NT2/D1 (cell line): ENCODE results near the gene GID4.
A peak's percentile ranks its signal among the peaks of the same experiment; 100 is the strongest.

ENCODE experiments used
- DNase-seq: peaks from one replicate; pipeline ENCODE4 v3.0.0-alpha.2; 2011; ENCODE audit warnings: low read depth, low spot score
- H3K27me3 ChIP-seq: 2 replicates; pipeline ENCODE4 v1.6.0; 2011; ENCODE audit warnings: mild to moderate bottlenecking; ENCODE audit not compliant: insufficient read length, insufficient read depth
- H3K36me3 ChIP-seq: 2 replicates; pipeline ENCODE4 v1.6.1; 2011; ENCODE audit warnings: mild to moderate bottlenecking, low read length, mixed read lengths; ENCODE audit not compliant: insufficient read depth, insufficient read length
- H3K4me1 ChIP-seq: 2 replicates; pipeline ENCODE4 v1.5.1; 2011; ENCODE audit not compliant: insufficient read depth, insufficient read length
- H3K4me3 ChIP-seq: 2 replicates; pipeline ENCODE4 v1.5.1; 2011; ENCODE audit warnings: low read depth; ENCODE audit not compliant: insufficient read length
- H3K9ac ChIP-seq: 2 replicates; pipeline ENCODE4 v1.6.0; 2011; ENCODE audit warnings: low read depth; ENCODE audit not compliant: insufficient read length
- H3K9me3 ChIP-seq: 2 replicates; pipeline ENCODE4 v1.5.1; 2011; ENCODE audit warnings: mild to moderate bottlenecking, low read length; ENCODE audit not compliant: insufficient read depth
- SUZ12 ChIP-seq: IDR thresholded peaks from 2 replicates; pipeline ENCODE4 v1.6.1; 2011; ENCODE audit not compliant: insufficient read length, insufficient read depth; ENCODE audit errors: extremely low read depth
- YY1 ChIP-seq: IDR thresholded peaks from 2 replicates; pipeline ENCODE4 v1.6.1; 2011; ENCODE audit not compliant: insufficient read length, insufficient read depth
- ZNF274 ChIP-seq: IDR thresholded peaks from 2 replicates; pipeline ENCODE4 v1.6.1; 2011; ENCODE audit warnings: mild to moderate bottlenecking, low read depth, low read length

GID4 gene

GRCh38 chr17:18038149-18038850 lies 908 bp upstream of the GID4 start:
- TF ChIP-seq ZNF274 (no peak), SUZ12 (no peak), YY1 (no peak)
- DNase-seq: no peak
- Histone ChIP-seq H3K4me3 (peak overlapping the region; percentile 84), H3K4me1 (peaks cover 4% of the 10 kb centered on the region), H3K27me3 (no peaks in the 10 kb centered on the region), H3K9ac (peak overlapping the region; percentile 91), H3K36me3 (peaks cover 2% of the 10 kb centered on the region), H3K9me3 (no peaks in the 10 kb centered on the region)

DNA sequence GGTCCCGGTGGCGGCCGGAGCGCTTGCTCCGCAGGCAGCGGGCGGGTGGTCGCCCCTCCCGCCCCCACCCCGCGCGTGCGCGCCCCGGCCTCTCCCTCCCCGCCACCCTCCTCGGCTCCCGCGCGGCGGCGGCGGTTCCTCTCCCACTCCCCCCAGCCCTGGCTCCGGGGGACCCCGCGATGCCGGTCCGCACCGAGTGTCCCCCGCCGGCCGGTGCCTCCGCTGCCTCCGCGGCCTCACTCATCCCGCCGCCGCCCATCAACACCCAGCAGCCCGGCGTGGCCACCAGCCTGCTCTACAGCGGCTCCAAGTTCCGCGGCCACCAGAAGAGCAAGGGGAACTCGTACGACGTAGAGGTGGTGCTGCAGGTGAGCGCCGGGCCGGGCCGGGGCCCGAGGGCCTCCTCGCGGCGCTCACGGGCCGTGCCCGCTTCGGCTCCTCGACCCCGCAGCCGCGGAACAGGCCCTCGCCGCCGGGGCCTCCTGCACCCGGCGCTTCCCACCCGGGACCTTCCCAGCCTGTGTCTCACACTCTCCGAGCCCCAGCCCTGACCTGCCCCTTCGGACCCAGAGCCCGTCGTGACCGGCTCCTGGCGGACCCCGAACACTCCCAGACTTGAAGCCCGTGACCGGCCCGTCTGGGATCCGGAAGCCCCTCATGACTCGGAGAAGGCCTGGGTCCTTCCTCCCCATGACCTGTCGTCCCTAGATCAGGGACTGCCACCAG lies 490 bp downstream of the GID4 start:
- no peak for TF ChIP-seq ZNF274
- TF ChIP-seq SUZ12: no peak
- no peak for TF ChIP-seq YY1
- Histone ChIP-seq H3K36me3 (peaks cover 2% of the 10 kb centered on the region), H3K9ac (peak overlapping the region; percentile 84), H3K4me1 (peaks cover 4% of the 10 kb centered on the region), H3K4me3 (peak overlapping the region; percentile 70), H3K9me3 (no peaks in the 10 kb centered on the region), H3K27me3 (no peaks in the 10 kb centered on the region)
- no peak for DNase-seq

DNA sequence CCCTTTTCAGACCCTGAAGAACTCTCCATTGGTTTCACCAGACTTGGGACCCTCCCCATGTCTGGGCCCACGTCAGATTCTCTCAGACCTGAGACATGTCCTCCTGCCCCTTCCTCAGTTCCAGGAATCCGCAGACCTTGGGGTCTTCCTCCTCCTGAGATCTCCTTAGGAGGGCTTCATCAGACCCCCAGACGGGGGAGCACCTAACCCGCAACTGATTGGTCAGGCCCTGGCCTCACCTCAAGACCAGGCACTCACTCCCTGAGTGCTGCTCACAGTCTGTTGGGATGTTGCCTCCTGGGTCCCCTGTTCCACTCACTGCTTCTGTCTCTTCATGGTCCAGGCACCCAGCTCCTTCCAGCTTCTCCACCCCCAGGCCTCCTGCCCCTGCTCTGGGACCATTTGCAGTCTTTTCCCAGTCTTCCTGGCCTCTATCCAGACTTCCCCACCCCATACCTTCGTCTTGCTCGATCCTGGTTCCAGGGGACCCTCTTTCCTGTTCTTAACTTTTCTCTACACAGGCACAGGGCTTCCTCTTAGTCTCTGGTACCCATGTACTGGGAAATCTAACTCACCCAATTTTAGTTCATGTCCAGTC lies 1.2 kb downstream of the GID4 start:
- peaks cover 4% of the 10 kb centered on the region for H3K4me1 ChIP-seq
- no peaks in the 10 kb centered on the region for H3K9me3 ChIP-seq
- no peaks in the 10 kb centered on the region for H3K27me3 ChIP-seq
- TF ChIP-seq YY1 (no peak), ZNF274 (no peak), SUZ12 (no peak)
- H3K4me3 ChIP-seq: peak overlapping the region; percentile 70
- peaks cover 8% of the 10 kb centered on the region for H3K36me3 ChIP-seq
- DNase-seq: no peak
- peak overlapping the region; percentile 84 for H3K9ac ChIP-seq

DNA sequence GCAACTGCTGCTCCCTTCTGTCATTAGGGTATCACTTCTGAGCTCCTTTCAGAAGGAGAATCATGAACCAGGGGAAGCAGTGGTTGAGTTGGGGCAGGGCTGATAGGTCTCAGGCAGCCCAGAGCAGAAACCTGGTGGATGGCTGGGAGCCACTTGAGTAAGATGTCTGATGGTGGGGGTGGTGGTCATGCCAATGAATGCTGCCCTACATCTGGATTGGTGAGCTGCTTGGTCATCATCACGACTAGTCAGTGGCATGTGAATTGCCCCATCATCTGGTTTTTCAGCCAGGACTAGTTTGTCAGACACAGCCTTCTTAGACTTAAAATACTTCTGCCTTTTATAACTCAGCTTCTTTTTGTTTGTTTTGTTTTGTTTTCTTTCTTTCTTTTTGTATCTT lies 2.6 kb downstream of the GID4 start:
- no peak for DNase-seq
- peaks cover 4% of the 10 kb centered on the region for H3K4me1 ChIP-seq
- no peaks in the 10 kb centered on the region for H3K27me3 ChIP-seq
- TF ChIP-seq YY1: no peak
- no peak for TF ChIP-seq ZNF274
- no peak for TF ChIP-seq SUZ12
- H3K9ac ChIP-seq: no peak overlapping the region
- H3K9me3 ChIP-seq: no peaks in the 10 kb centered on the region
- H3K36me3 ChIP-seq: peaks cover 8% of the 10 kb centered on the region
- no peak overlapping the region for H3K4me3 ChIP-seq

DNA sequence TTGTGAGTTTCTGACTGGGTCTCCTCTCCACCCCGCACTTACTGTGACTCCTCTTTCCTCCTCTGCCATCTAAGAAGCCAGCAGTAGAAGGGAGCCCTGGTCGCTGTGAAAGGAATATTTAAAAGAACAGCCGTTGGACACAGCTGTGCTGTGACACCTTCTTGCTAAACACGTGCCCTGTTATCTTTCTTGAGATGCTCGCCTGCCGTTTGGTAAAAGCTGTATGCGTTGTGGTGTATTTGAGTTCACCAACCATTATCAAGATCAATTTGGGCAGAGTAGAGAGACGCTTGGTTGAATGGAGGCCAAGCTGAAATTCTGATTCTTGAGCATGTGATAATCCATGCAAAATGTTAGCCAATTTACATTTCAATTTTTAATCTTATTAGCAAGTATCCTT lies 3.8 kb downstream of the GID4 start:
- Histone ChIP-seq H3K9ac (no peak overlapping the region), H3K4me3 (no peak overlapping the region)
- TF ChIP-seq ZNF274 (no peak), YY1 (no peak), SUZ12 (no peak)

GRCh38 chr17:18043491-18043890 lies 4.3 kb downstream of the GID4 start:
- H3K4me1 ChIP-seq: peaks cover 4% of the 10 kb centered on the region
- no peak for DNase-seq
- peaks cover 14% of the 10 kb centered on the region for H3K36me3 ChIP-seq
- H3K4me3 ChIP-seq: no peak overlapping the region
- no peaks in the 10 kb centered on the region for H3K27me3 ChIP-seq
- H3K9me3 ChIP-seq: no peaks in the 10 kb centered on the region
- no peak overlapping the region for H3K9ac ChIP-seq
- TF ChIP-seq ZNF274 (no peak), YY1 (no peak), SUZ12 (no peak)

More for the DNA sequence above, 3.8 kb downstream of the GID4 start:
- H3K27me3 ChIP-seq: no peaks in the 10 kb centered on the region
- DNase-seq: no peak
- H3K9me3 ChIP-seq: no peaks in the 10 kb centered on the region
- H3K4me1 ChIP-seq: peaks cover 4% of the 10 kb centered on the region
- H3K36me3 ChIP-seq: peaks cover 14% of the 10 kb centered on the region

DNA sequence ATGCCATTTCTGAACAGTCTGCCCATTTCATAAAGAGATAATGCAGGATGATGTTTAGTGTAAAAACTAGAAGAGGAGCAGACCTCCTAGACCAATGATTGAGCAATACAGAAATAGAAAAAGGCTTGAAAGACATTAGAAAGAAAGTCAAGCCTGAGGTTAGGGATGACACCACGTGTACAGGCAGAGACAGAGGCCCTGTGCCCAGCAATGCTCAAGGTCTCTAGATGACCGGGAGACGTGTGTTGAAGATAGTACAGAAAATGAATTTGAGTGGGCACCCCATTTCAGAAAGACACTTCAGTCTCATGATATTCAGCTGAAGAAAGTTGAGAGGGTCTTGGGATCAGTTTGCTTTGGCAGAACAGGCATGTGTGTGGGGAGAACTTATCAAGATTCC lies 5.4 kb downstream of the GID4 start:
- Histone ChIP-seq H3K4me1 (peaks cover 4% of the 10 kb centered on the region), H3K9me3 (no peaks in the 10 kb centered on the region), H3K9ac (no peak overlapping the region), H3K36me3 (peaks cover 14% of the 10 kb centered on the region), H3K27me3 (no peaks in the 10 kb centered on the region), H3K4me3 (no peak overlapping the region)
- DNase-seq: no peak
- TF ChIP-seq YY1 (no peak), ZNF274 (no peak)
